ENCODE results near the gene CDKN1C. TPM values are rescaled to one million over a fixed set of nuclear protein-coding genes. Genes with fewer than 3 reads are reported as not detected.
A peak's percentile ranks its signal among the peaks of the same experiment; 100 is the strongest.

The CDKN1C gene
- polyA plus RNA-seq, 1 of the 3 experiments (the other 2 are of a cell fraction), result 1.6 TPM

- TF ChIP-seq FOSL2 (IDR thresholded peaks at IDR 0.05; ENCODE audit: borderline replicate concordance, low read depth) (no peak), MEF2A (IDR thresholded peaks at IDR 0.05; ENCODE audit: borderline replicate concordance, low read depth) (no peak), RCOR1 (IDR thresholded peaks at IDR 0.05; ENCODE audit: low read length) (no peak), POLR2AphosphoS5 (IDR thresholded peaks at IDR 0.05; ENCODE audit: low read depth, low read length) (peak; percentile 59)
Observed at GRCh38 chr11:2901854-2902783, 16.5 kb upstream of the CDKN1C start (continued).

- Histone ChIP-seq H3K4me2 (peak overlapping the region; percentile 98), H3F3A (replicated peaks; ENCODE audit: insufficient read depth) (peaks cover 7% of the 10 kb centered on the region), H3K4me3 (ENCODE audit: low read depth in 2 of 2, low read length in 1 of 2) (peak overlapping the region; percentile 31 to 56), H2AFZ (ENCODE audit: low read depth) (peak overlapping the region; percentile 90; the same call in 1 of the 2 replicates), H3K4me1 (ENCODE audit: control insufficient read depth in 1 of 2, insufficient read depth in 2 of 2, low read depth in 1 of 2, low read length in 1 of 2) (peaks cover 17 to 21% of the 10 kb centered on the region in 2 experiments; a peak in 3 of 4 replicates), H3K27me3 (ENCODE audit: insufficient read depth) (no peaks in the 10 kb centered on the region), H3K9me3 (no peaks in the 10 kb centered on the region), H3K9me2 (no peaks in the 10 kb centered on the region), H3K27ac (ENCODE audit: low read depth in 2 of 2, low read length in 1 of 2) (peak overlapping the region; percentile 5 to 35; a peak in 2 of 4 replicates), H4K20me1 (ENCODE audit: insufficient read depth) (no peaks in the 10 kb centered on the region), H3K9ac (peak overlapping the region; percentile 75), H3K36me3 (replicated peaks in 1 of 2; ENCODE audit: control insufficient read depth in 1 of 2, insufficient read depth in 2 of 2, low read length in 1 of 2) (no peaks in the 10 kb centered on the region), H3K79me2 (ENCODE audit: insufficient read depth) (no peaks in the 10 kb centered on the region)
- ChIA-PET POLR2A (no interaction called here), CTCF (interaction anchor here (1.0 to 7.6 kb wide), 4 partner anchors 10 to 481 kb away, joined by 4 to 66 read pairs (median 31); no protein-coding TSS in a partner anchor)
- no peak for DNase-seq
- 93% methylated on average over 14 of the region's 16 CpGs for WGBS (ENCODE audit: low lambda C conversion rate)
- no peak for TF ChIP-seq RXRA (IDR thresholded peaks at IDR 0.05; ENCODE audit: borderline replicate concordance, low read depth)
- no peak for TF ChIP-seq RFX5 (IDR thresholded peaks at IDR 0.05; ENCODE audit: low read length)
- TF ChIP-seq RCOR1 (IDR thresholded peaks at IDR 0.05; ENCODE audit: low read length), result no peak
- no peak for TF ChIP-seq POLR2AphosphoS5 (IDR thresholded peaks at IDR 0.05; ENCODE audit: low read depth, low read length)
- TF ChIP-seq CTCF (IDR thresholded peaks at IDR 0.05), result no peak
- TF ChIP-seq JUND (IDR thresholded peaks at IDR 0.05), result no peak
- TF ChIP-seq SMC3 (IDR thresholded peaks at IDR 0.05; ENCODE audit: low read depth, low read length), result no peak
- no peak for TF ChIP-seq TAF1 (IDR thresholded peaks at IDR 0.05; ENCODE audit: borderline replicate concordance, low read depth, low read length)
- no peak for TF ChIP-seq GATA2 (CRISPR knock-in tag; IDR thresholded peaks at IDR 0.05)
- TF ChIP-seq EZH2phosphoT487 (IDR thresholded peaks at IDR 0.05; ENCODE audit: borderline replicate concordance, low read depth), result no peak
- no peak for TF ChIP-seq IRF3 (IDR thresholded peaks at IDR 0.05; ENCODE audit: low read depth, low read length)
- no peak for TF ChIP-seq MXI1 (IDR thresholded peaks at IDR 0.05; ENCODE audit: low read depth, low read length)
- no peak for TF ChIP-seq EP300 (IDR thresholded peaks at IDR 0.05; ENCODE audit: borderline replicate concordance in 1 of 2, low read depth in 1 of 2, low read length in 1 of 2)
- TF ChIP-seq TCF12 (IDR thresholded peaks at IDR 0.05), result no peak
Observed at GRCh38 chr11:2901196-2901796, 15.7 kb upstream of the CDKN1C start.

All from SK-N-SH (cell line).